Spleen (tissue), 11 donors: ENCODE measurements around the gene BCL7C. TPM values are rescaled to one million over a fixed set of nuclear protein-coding genes. Genes with fewer than 3 reads are reported as not detected.

Source experiments
- DNase-seq: peaks from one replicate; pipeline ENCODE4 v3.0.0-alpha.2; 2020
- H3K27ac ChIP-seq, 8 donors: fragments of 200-600 bp; sonication (generic) in 7 of 8; 1 replicate in 4 of 8; 2 replicates in 4 of 8; pipeline versions ENCODE4 v1.5.0 to v1.8.0; 2016 to 2021; ENCODE audit warnings: inconsistent platforms in 4 of 8, mild to moderate bottlenecking in 4 of 8, moderate library complexity in 1 of 8
- H3K27me3 ChIP-seq, 7 donors: fragments of 200-600 bp; sonication (generic) in 6 of 7; replicated peaks in 1 of 7; 1 replicate in 4 of 7; 2 replicates in 3 of 7; pipeline versions ENCODE4 v1.5.0 to v1.8.0; 2016 to 2021; ENCODE audit warnings: inconsistent platforms in 3 of 7, mild to moderate bottlenecking in 1 of 7
- H3K36me3 ChIP-seq, 6 donors: fragments of 200-600 bp; sonication (generic) in 5 of 6; 1 replicate in 4 of 6; 2 replicates in 2 of 6; pipeline versions ENCODE4 v1.5.0 to v1.8.0; 2016 to 2021; ENCODE audit warnings: inconsistent platforms in 2 of 6
- H3K4me1 ChIP-seq, 6 donors: fragments of 200-600 bp; sonication (generic) in 5 of 6; 1 replicate in 3 of 6; 2 replicates in 3 of 6; pipeline versions ENCODE4 v1.5.0 to v1.8.0; 2016 to 2021; ENCODE audit warnings: inconsistent platforms in 3 of 6
- H3K4me3 ChIP-seq, 8 donors: fragments of 200-600 bp; sonication (generic) in 7 of 8; 1 replicate in 4 of 8; 2 replicates in 4 of 8; pipeline versions ENCODE4 v1.5.0 to v1.8.0; 2016 to 2021; ENCODE audit warnings: inconsistent platforms in 4 of 8, mild to moderate bottlenecking in 4 of 8, moderate library complexity in 2 of 8
- H3K9me3 ChIP-seq, 8 donors: fragments of 200-600 bp; sonication (generic) in 7 of 8; 1 replicate in 4 of 8; 2 replicates in 4 of 8; pipeline versions ENCODE4 v1.5.0 to v1.8.0; 2016 to 2021; ENCODE audit warnings: inconsistent platforms in 4 of 8
- POLR2A ChIP-seq, 3 donors: fragments of 450-650 bp; IDR thresholded peaks; one replicate each; pipeline ENCODE4 v1.5.1; 2017; ENCODE audit warnings: antibody characterized with exemption in 3 of 3, mild to moderate bottlenecking in 1 of 3
- POLR2AphosphoS5 ChIP-seq, 3 donors: sonication (generic); formaldehyde crosslinking; IDR thresholded peaks; one replicate each; pipeline ENCODE4 v1.5.1; 2017; ENCODE audit warnings: antibody characterized with exemption in 3 of 3
- WGBS, 5 donors: extraction: QIAGEN DNeasy Blood & Tissue Kit in 3 of 5; methylation state at CpG; one replicate each; pipeline versions ENCODE4 v1.1.5 to v1.1.7; 2013 to 2018; 5-methylcytosine and 5-hydroxymethylcytosine counted together
- intact Hi-C: fragments of 100-400 bp; cut with DNase I; formaldehyde crosslinking; loops from one replicate; pipeline ENCODE4 v1.15.0; 2023; ENCODE audit warnings: low total_unique reads
- polyA plus RNA-seq, 3 donors: library from polyadenylated mRNA; stranded (reverse); fragments of 200-250 nt; gene quantifications; one replicate each; pipeline ENCODE4 v1.2.1, GENCODE V29; 2013
- total RNA-seq, 7 donors: library from RNA; depleted of rRNA in 3 of 7; stranded (reverse); fragments of >200 nt in 3 of 7; fragmentation: NEBNext Ultra II Directional in 4 of 7; extraction: Animal tissue kit (Norgen Biotek cat#: 25700) in 4 of 7; gene quantifications; one replicate each; pipeline versions ENCODE4 v1.1.0 to v1.2.1, GENCODE V29; 2016 to 2021
- TF ChIP-seq, protein P1 (sequence below), 11 experiments: fragments of 200-600 bp in 7 of 11; fragments of 450-650 bp in 4 of 11; sonication (generic) in 4 of 11; IDR thresholded peaks in 8 of 11; conservative IDR thresholded peaks in 3 of 11; 1 replicate in 7 of 11; 2 replicates in 4 of 11; pipeline versions ENCODE4 v1.4.0 to v1.8.0; 2016 to 2021; ENCODE audit warnings: antibody characterized with exemption in 11 of 11, inconsistent platforms in 4 of 11, mild to moderate bottlenecking in 1 of 11
- donor health status: healthy with polysubstance abuse.
- donor health status: DM: no; HTN: no; CAD: no; lungs with moderate emphysema.
- donor health status: DM: no; HTN: no; CAD: no.
- donor health status: Bipolar disorder and iron deficiency.
- donor health status: healthy.
- donor health status: DM: no; HTN: no; CAD: no.
- donor health status: DM: yes; HTN: yes; CAD: no.

Gene BCL7C
- total and polyA plus RNA-seq, 10 donors: 15.5 to 38.7 (median 22.9) TPM

GRCh38 chr16:30887927-30888326 lies 6.0 kb downstream of the BCL7C start:
- WGBS, 5 donors: 87 to 95% (median 91%) methylated on average over 9 of the region's 9 CpGs
- intact Hi-C loops: no loop called here
- peaks cover 0 to 97% (median 48%) of the 10 kb centered on the region in 6 donors for H3K36me3 ChIP-seq
- no peak for TF ChIP-seq POLR2A (IDR thresholded peaks at IDR 0.05)
- no peaks in the 10 kb centered on the region for H3K27me3 ChIP-seq
- no peak for DNase-seq
- peaks cover 7 to 50% (median 11%) of the 10 kb centered on the region in 6 donors for H3K4me1 ChIP-seq
- H3K27ac ChIP-seq: no peak overlapping the region
- no peaks in the 10 kb centered on the region for H3K9me3 ChIP-seq
- H3K4me3 ChIP-seq: no peak overlapping the region

GRCh38 chr16:30886145-30886544 lies 7.7 kb downstream of the BCL7C start:
- intact Hi-C loops: no loop called here
- H3K4me1 ChIP-seq: peaks cover 0 to 49% (median 11%) of the 10 kb centered on the region in 6 donors
- no peaks in the 10 kb centered on the region for H3K27me3 ChIP-seq
- H3K36me3 ChIP-seq: peaks cover 0 to 99% (median 49%) of the 10 kb centered on the region in 6 donors
- no peak overlapping the region for H3K4me3 ChIP-seq
- no peak for DNase-seq
- TF ChIP-seq POLR2AphosphoS5 (IDR thresholded peaks at IDR 0.05) (no peak), POLR2A (IDR thresholded peaks at IDR 0.05) (no peak)
- TF ChIP-seq, protein P1, sequence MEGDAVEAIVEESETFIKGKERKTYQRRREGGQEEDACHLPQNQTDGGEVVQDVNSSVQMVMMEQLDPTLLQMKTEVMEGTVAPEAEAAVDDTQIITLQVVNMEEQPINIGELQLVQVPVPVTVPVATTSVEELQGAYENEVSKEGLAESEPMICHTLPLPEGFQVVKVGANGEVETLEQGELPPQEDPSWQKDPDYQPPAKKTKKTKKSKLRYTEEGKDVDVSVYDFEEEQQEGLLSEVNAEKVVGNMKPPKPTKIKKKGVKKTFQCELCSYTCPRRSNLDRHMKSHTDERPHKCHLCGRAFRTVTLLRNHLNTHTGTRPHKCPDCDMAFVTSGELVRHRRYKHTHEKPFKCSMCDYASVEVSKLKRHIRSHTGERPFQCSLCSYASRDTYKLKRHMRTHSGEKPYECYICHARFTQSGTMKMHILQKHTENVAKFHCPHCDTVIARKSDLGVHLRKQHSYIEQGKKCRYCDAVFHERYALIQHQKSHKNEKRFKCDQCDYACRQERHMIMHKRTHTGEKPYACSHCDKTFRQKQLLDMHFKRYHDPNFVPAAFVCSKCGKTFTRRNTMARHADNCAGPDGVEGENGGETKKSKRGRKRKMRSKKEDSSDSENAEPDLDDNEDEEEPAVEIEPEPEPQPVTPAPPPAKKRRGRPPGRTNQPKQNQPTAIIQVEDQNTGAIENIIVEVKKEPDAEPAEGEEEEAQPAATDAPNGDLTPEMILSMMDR (IDR thresholded peaks at IDR 0.05 in 8 of 11, conservative IDR thresholded peaks at IDR 0.05 in 3 of 11): no peak
- no peaks in the 10 kb centered on the region for H3K9me3 ChIP-seq
- H3K27ac ChIP-seq: no peak overlapping the region
- 86 to 100% (median 90%) methylated on average over 1 of the region's 1 CpG for WGBS, 5 donors

DNA sequence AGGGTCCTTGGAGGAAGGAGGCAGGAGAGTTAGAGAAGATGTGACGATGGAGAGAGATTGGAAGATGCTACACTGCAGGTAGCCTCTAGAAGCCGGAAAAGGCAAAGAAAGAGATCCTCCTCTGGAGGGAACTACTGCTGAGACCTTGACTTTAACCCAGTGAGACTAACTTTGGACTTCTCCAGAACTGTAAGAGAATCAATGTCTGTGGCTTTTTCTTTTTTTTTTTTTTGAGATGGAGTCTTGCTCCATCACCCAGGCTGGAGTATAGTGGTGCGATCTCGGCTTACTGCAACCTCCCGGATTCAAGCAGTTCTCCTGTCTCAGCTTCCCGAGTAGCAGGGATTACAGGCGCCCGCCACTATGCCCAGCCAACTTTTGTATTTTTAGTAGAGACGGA lies 8.7 kb downstream of the BCL7C start:
- H3K27ac ChIP-seq: peak overlapping the region in 1 of 8 donors; percentile 11
- H3K36me3 ChIP-seq: peaks cover 0 to 99% (median 47%) of the 10 kb centered on the region in 6 donors
- DNase-seq: no peak
- TF ChIP-seq, protein P1 (IDR thresholded peaks at IDR 0.05 in 8 of 11, conservative IDR thresholded peaks at IDR 0.05 in 3 of 11): no peak
- no peak for TF ChIP-seq POLR2AphosphoS5 (IDR thresholded peaks at IDR 0.05)
- TF ChIP-seq POLR2A (IDR thresholded peaks at IDR 0.05): no peak
- H3K4me1 ChIP-seq: peaks cover 0 to 49% (median 11%) of the 10 kb centered on the region in 6 donors
- H3K27me3 ChIP-seq: no peaks in the 10 kb centered on the region
- intact Hi-C loops: no loop called here
- WGBS, 5 donors: 90 to 93% (median 91%) methylated on average over 9 of the region's 9 CpGs
- H3K4me3 ChIP-seq: no peak overlapping the region
- no peaks in the 10 kb centered on the region for H3K9me3 ChIP-seq

GRCh38 chr16:30884760-30885159 lies 9.1 kb downstream of the BCL7C start:
- 57 to 72% (median 66%) methylated on average over 3 of the region's 3 CpGs for WGBS, 5 donors
- Histone ChIP-seq H3K27ac (peak overlapping the region in 2 of 8 donors; percentile 7 to 11), H3K4me3 (no peak overlapping the region), H3K9me3 (no peaks in the 10 kb centered on the region), H3K4me1 (peaks cover 0 to 49% (median 11%) of the 10 kb centered on the region in 6 donors), H3K36me3 (peaks cover 0 to 99% (median 46%) of the 10 kb centered on the region in 6 donors), H3K27me3 (no peaks in the 10 kb centered on the region)
- DNase-seq: no peak
- TF ChIP-seq POLR2A (IDR thresholded peaks at IDR 0.05) (no peak), POLR2AphosphoS5 (IDR thresholded peaks at IDR 0.05) (no peak)
- TF ChIP-seq, protein P1 (IDR thresholded peaks at IDR 0.05 in 8 of 11, conservative IDR thresholded peaks at IDR 0.05 in 3 of 11): no peak
- intact Hi-C loops: no loop called here
